IPS-18a (cell line): ENCODE results near the gene CUEDC2.
A peak's percentile ranks its signal among the peaks of the same experiment; 100 is the strongest.

ENCODE experiments used
- H3K27ac ChIP-seq: one replicate; pipeline ENCODE4 v1.5.1; 2013; ENCODE audit warnings: low read length
- H3K27me3 ChIP-seq: one replicate; pipeline ENCODE4 v1.6.1; 2013; ENCODE audit warnings: mild to moderate bottlenecking, low read length; ENCODE audit not compliant: control insufficient read depth, insufficient read depth
- H3K36me3 ChIP-seq: one replicate; pipeline ENCODE4 v1.6.1; 2013; ENCODE audit warnings: low read depth, low read length; ENCODE audit not compliant: control insufficient read depth
- H3K4me1 ChIP-seq: one replicate; pipeline ENCODE4 v1.6.1; 2013; ENCODE audit warnings: low read depth, low read length; ENCODE audit not compliant: control insufficient read depth
- H3K4me3 ChIP-seq: one replicate; pipeline ENCODE4 v1.5.1; 2013; ENCODE audit warnings: low read length
- H3K9ac ChIP-seq: one replicate; pipeline ENCODE4 v1.6.1; 2013; ENCODE audit warnings: mild to moderate bottlenecking, low read length, moderate library complexity
- H3K9me3 ChIP-seq: one replicate; pipeline ENCODE4 v1.6.1; 2013; ENCODE audit warnings: low read depth, low read length; ENCODE audit not compliant: control insufficient read depth

Gene CUEDC2, protein sequence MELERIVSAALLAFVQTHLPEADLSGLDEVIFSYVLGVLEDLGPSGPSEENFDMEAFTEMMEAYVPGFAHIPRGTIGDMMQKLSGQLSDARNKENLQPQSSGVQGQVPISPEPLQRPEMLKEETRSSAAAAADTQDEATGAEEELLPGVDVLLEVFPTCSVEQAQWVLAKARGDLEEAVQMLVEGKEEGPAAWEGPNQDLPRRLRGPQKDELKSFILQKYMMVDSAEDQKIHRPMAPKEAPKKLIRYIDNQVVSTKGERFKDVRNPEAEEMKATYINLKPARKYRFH

DNA sequence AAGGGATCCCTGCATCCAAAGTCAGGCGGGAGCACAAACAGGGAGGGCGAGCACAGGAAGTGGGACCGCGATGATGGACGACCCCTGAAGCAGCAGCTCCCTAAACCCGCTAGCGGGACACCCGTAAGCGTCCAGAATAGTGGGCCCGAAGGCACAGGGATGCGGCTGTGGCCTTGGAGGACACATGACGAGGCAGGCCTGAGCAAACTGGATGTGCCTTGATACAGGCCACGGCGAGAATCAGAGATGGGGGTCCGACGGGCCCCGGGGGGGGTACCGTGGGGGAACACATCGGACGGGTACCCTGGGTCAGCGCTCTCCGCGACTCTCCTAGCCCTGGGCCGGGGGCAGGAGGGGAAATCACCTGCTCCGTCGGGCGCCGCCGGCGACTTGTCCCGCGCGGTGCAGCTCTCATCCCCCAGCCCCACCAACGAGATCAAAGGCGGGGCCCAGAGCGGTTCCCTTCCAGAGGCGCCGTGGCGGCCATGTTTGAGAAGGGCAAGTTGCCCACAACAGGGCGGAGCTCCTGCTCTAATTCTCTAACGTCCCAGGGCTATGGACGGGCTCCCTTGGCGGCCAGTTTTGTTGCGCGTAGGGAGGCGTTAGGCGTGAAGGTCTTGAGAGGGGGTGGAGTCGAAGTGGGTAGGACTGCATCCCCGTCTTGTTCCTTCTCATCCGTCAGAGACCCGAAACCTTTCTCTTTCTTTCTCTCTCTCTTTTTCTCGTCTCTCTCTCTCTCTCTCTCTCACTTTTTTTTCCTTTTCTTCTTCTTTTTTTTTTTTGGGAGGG, at the start of gene CUEDC2:
TSS of gene CUEDC2 (minus strand) at position 413 of the 789 bp plus-strand sequence. CDS start 7,386 bp downstream, outside the sequence.
- peak within 1 kb of the TSS; percentile 28 for H3K27ac ChIP-seq
- H3K9ac ChIP-seq: peak within 1 kb of the TSS; percentile 78
- H3K36me3 ChIP-seq: no peaks in the 10 kb centered on the region
- H3K4me3 ChIP-seq: peak within 1 kb of the TSS; percentile 85
- peaks cover 14% of the 10 kb centered on the region for H3K4me1 ChIP-seq
- peaks cover 40% of the 10 kb centered on the region for H3K27me3 ChIP-seq
- no peaks in the 10 kb centered on the region for H3K9me3 ChIP-seq

DNA sequence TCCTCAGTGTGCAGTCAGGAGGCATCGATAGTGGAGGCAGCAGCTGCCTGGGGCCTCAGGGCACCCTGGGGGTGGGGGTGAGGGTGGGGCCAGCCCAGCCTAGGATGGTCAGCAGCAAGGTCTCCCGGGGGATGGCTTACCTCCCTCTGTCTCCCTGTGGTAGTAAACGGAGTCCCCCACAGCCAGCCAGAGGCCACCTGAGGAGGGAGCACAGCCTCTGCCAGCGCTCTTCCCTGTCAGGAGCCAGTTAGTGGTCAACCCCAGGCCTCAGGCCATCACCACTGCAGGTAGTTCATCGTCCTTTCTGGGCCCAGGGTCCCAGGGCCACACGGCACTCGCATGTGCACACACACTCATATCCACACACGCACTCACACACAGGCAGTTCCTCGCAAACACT, 48.0 kb upstream of the CUEDC2 start:
- Histone ChIP-seq H3K36me3 (peaks cover 53% of the 10 kb centered on the region), H3K27ac (no peak overlapping the region)

DNA sequence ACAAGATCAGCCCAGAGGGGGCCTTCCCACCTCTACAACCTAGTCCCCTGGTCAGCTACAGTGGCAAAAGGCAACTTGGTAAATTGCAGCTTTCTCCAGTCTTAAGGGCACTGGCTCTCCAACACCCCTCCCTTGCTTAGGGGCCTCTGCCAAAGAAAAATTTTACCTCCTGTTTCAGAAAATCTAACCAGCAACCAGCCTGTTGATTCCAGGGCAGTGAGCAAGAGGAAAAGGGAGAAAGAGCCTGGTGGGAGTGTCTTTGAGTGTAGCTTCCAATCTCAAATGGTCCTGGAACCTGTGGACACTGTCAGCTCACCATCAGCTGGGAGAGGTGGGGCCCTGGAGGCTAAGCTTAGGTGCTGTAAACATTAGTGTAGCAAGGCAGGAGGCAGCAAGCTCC, 47.3 kb upstream of the CUEDC2 start:
- H3K27ac ChIP-seq: no peak overlapping the region
- no peak overlapping the region for H3K4me3 ChIP-seq
- peaks cover 46% of the 10 kb centered on the region for H3K36me3 ChIP-seq
- no peaks in the 10 kb centered on the region for H3K9me3 ChIP-seq
- H3K27me3 ChIP-seq: no peaks in the 10 kb centered on the region
- no peaks in the 10 kb centered on the region for H3K4me1 ChIP-seq
- H3K9ac ChIP-seq: no peak overlapping the region

More for the DNA sequence above, 48.0 kb upstream of the CUEDC2 start:
- Histone ChIP-seq H3K4me3 (no peak overlapping the region), H3K27me3 (no peaks in the 10 kb centered on the region), H3K9me3 (no peaks in the 10 kb centered on the region), H3K4me1 (no peaks in the 10 kb centered on the region), H3K9ac (no peak overlapping the region)

DNA sequence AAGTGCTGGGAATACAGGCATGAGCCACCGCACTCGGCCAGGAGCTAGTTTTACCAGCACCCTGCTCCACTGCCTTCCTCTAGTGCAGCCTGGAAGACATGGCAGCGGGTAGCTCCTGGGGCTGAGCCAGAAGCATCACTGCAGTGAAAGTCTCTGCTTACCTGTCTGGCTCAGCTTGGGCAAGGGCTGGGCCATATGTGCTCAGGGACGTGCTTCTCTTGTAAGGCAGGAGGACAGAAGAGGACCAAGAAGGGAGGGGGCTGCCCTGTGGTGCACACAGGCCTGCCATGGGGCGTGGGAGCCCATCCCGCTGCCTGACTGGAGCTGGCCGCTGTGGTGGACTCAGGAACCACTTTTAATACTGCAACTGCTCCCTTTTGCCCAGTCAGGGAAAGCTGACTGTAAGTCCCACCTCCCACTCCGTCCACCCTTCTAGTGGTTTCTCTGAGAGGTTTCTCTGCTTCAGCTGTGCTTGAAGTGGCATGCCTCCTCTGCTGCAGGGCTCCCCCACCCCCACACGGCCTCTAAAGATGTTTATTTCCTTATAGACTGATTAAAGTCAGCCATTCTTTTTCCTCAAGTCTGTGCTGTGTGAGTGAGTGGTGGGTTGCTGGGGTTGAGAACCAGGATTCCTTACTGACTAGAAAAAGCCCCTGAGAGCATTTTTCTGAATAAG, 44.2 kb upstream of the CUEDC2 start:
- H3K27ac ChIP-seq: no peak overlapping the region
- H3K4me3 ChIP-seq: no peak overlapping the region
- no peaks in the 10 kb centered on the region for H3K4me1 ChIP-seq
- no peak overlapping the region for H3K9ac ChIP-seq
- peaks cover 20% of the 10 kb centered on the region for H3K36me3 ChIP-seq
- no peaks in the 10 kb centered on the region for H3K27me3 ChIP-seq
- no peaks in the 10 kb centered on the region for H3K9me3 ChIP-seq

DNA sequence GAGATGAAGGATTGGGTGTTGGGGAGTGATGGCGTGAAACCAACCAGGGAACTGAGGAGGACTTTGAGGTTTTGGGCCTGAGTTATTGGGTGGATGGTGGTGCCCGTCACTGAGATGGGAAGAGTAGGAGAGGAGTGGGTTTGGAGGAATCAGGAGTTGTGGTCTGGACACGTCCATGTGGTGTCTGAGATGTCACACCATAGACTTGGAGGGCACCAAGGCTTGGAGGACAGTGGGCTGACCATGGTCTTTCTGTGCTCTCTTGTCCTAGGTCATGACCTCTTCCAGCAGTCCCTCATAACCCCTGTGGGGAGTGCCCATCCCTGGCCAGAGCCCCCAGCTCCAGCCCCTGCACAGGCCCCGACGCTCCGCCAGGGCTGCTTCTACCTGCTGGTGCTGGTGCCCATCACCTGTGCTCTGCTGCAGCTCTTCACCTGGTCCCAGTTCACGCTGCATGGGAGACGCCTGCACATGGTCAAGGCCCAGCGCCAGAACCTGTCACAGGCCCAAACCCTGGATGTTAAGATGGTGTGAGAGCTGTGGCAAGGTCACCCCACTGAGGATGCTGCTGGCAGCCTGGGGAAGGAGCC, 43.2 kb upstream of the CUEDC2 start:
- Histone ChIP-seq H3K9me3 (no peaks in the 10 kb centered on the region), H3K4me3 (no peak overlapping the region), H3K4me1 (no peaks in the 10 kb centered on the region), H3K36me3 (peaks cover 10% of the 10 kb centered on the region), H3K27me3 (no peaks in the 10 kb centered on the region), H3K9ac (no peak overlapping the region), H3K27ac (no peak overlapping the region)

DNA sequence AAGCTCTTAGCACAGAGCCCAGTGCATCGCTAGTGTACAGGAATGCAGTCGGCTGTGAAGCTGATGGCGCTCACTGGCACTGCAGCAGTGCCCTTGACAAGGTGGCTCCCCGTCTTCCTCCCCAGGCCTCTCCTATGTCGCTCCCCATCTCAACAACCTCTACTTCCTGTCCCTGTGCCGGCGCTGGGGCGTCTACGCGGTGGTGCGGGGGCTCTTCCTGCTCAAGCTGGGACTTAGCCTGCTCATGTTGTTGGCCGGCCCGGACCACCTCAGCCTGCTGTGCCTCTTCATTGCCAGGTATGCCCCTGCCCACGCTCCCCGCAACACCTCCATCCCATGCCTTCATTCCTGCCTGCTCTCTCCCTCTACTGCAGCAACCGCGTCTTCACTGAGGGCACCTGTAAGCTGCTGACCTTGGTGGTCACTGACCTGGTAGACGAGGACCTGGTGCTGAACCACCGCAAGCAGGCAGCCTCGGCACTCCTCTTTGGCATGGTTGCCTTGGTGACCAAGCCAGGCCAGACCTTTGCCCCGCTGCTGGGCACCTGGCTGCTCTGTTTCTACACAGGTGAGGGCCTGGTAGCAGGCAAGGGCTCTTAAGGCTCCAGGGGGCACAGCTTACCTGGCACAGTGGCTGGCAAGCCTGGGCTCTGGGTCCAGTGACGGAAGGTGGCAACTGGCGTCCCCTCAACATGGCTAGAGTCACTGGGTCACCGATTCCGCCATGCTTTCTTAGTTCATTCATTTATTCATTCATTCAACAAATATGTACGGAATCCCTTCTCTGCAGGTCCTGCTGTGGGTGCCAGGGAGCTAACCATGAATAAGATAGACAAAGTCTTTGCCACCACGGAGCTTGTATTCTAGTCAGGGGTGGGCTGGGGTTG, 41.3 kb upstream of the CUEDC2 start:
- Histone ChIP-seq H3K36me3 (peaks cover 3% of the 10 kb centered on the region), H3K4me3 (no peak overlapping the region), H3K27me3 (no peaks in the 10 kb centered on the region), H3K9me3 (no peaks in the 10 kb centered on the region), H3K9ac (no peak overlapping the region), H3K27ac (no peak overlapping the region), H3K4me1 (no peaks in the 10 kb centered on the region)

DNA sequence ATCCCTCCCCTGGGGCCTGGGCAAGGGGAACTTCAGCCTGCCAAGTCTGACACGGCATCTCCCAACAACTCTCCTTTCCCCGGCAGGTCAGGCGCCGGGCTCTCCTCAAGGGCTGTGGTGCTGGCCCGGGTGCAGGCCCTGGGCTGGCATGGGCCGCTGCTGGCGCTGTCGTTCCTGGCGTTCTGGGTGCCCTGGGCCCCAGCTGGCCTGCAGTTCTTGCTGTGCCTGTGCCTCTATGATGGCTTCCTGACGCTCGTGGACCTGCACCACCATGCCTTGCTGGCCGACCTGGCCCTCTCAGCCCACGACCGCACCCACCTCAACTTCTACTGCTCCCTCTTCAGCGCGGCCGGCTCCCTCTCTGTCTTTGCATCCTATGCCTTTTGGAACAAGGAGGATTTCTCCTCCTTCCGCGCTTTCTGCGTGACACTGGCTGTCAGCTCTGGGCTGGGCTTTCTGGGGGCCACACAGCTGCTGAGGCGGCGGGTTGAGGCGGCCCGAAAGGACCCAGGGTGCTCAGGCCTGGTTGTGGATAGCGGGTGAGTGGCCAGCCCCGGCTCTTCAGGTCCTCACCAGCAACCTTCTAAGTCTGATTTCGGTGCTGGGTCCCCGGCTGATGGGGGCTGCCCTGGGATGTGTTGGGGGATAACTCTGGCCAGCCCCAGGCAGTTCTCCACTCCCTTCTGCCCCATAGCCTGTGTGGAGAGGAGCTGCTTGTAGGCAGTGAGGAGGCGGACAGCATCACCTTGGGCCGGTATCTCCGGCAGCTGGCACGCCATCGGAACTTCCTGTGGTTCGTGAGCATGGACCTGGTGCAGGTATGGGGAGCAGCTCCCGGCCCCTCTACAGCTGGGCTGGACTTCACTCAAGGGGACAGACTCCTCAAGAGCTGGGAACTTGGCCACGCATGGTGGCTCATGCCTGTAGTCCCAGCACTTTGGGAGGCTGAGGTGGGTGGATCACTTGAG, 38.5 kb upstream of the CUEDC2 start:
- Histone ChIP-seq H3K27me3 (no peaks in the 10 kb centered on the region), H3K9me3 (no peaks in the 10 kb centered on the region), H3K36me3 (peaks cover 3% of the 10 kb centered on the region), H3K4me3 (no peak overlapping the region), H3K27ac (no peak overlapping the region), H3K9ac (no peak overlapping the region), H3K4me1 (no peaks in the 10 kb centered on the region)

DNA sequence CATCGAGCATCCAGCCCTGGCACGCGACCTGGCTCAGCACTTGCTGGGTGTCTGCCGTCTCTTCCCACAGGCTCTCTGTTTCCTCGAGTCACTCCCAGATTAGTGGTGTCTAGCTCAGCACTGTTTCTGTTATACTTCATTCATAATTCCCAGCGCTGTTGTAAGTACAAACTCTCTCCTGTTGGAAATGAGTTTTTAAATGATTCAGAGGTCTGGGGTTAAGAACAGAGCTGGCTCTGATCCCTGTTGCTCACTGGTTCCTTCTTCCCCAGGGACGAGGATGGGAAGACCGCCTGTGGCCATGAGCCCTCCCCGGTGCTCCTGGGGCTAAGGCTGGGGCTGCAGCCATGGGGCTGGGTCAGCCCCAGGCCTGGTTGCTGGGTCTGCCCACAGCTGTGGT, 36.3 kb upstream of the CUEDC2 start:
- Histone ChIP-seq H3K27me3 (peaks cover under 1% of the 10 kb centered on the region), H3K4me1 (peaks cover 2% of the 10 kb centered on the region), H3K27ac (no peak overlapping the region), H3K9me3 (no peaks in the 10 kb centered on the region), H3K9ac (no peak overlapping the region), H3K36me3 (peaks cover 3% of the 10 kb centered on the region), H3K4me3 (no peak overlapping the region)

DNA sequence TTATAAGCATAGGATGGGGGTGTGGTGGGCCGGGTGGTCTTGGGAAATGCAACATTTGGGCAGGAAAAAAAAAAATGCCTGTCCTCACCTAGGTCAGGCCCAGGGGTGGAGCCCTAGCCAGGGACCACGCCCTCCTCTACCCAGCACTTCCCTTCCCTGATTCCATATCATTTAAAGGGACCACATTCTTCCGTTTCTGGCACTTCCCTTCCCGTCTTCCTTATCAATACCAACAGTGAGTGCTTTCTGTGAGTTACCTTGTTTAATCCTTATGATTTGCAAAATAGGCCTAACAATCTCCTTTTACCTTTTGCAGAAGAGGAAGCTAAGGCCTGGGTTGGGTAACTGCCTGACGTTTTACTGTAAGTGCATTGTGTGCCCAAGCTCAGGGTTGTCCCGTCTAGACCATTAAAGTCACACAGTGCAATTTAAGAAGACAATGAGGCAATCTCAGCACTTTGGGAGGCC, 35.6 kb upstream of the CUEDC2 start:
- peaks cover 7% of the 10 kb centered on the region for H3K27me3 ChIP-seq
- H3K9me3 ChIP-seq: no peaks in the 10 kb centered on the region
- H3K36me3 ChIP-seq: peaks cover 3% of the 10 kb centered on the region
- H3K4me1 ChIP-seq: peaks cover 7% of the 10 kb centered on the region
- no peak overlapping the region for H3K9ac ChIP-seq
- H3K4me3 ChIP-seq: no peak overlapping the region
- no peak overlapping the region for H3K27ac ChIP-seq

DNA sequence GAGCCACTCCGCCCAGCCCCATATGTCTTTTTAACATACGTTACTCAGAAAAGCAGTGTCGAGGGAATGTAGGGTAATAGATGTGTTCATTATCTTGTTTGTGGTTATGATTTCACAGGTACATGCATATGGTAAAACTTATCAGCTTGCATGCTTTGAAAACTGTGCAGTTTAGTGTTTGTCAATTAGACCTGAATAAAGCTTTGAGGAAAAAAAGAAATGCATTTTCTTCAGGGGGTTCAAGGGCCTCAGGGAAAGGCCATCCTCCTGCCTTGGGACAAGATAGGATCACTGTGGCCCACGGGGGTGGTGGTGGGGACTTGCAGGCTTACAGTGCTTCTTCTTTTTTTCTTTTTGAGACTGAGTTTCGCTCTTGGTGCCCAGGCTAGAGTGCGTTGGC, 34.9 kb upstream of the CUEDC2 start:
- Histone ChIP-seq H3K27me3 (peaks cover 13% of the 10 kb centered on the region), H3K9ac (no peak overlapping the region), H3K27ac (no peak overlapping the region), H3K4me1 (peaks cover 12% of the 10 kb centered on the region), H3K9me3 (no peaks in the 10 kb centered on the region), H3K4me3 (no peak overlapping the region), H3K36me3 (peaks cover 3% of the 10 kb centered on the region)
